T-helper 2 cell treated with Interferon-gamma antibody and Interleukin-4, amounts not matched to agents 100 ng/mL and 5 ng/mL, for 36 hours (primary cell): ENCODE results near the gene HOXD10. TPM values are rescaled to one million over a fixed set of nuclear protein-coding genes. Genes with fewer than 3 reads are reported as not detected.

Source experiments
- intact Hi-C: fragments of 100-400 bp; cut with micrococcal nuclease; formaldehyde crosslinking; loops from one replicate; pipeline ENCODE4 v1.15.1; 2023
- total RNA-seq: library from RNA; stranded (reverse); gene quantifications from 2 replicates; pipeline ENCODE4 v1.2.3, GENCODE V29; 2022

The HOXD10 gene
- total RNA-seq: not detected in 2 replicates

DNA sequence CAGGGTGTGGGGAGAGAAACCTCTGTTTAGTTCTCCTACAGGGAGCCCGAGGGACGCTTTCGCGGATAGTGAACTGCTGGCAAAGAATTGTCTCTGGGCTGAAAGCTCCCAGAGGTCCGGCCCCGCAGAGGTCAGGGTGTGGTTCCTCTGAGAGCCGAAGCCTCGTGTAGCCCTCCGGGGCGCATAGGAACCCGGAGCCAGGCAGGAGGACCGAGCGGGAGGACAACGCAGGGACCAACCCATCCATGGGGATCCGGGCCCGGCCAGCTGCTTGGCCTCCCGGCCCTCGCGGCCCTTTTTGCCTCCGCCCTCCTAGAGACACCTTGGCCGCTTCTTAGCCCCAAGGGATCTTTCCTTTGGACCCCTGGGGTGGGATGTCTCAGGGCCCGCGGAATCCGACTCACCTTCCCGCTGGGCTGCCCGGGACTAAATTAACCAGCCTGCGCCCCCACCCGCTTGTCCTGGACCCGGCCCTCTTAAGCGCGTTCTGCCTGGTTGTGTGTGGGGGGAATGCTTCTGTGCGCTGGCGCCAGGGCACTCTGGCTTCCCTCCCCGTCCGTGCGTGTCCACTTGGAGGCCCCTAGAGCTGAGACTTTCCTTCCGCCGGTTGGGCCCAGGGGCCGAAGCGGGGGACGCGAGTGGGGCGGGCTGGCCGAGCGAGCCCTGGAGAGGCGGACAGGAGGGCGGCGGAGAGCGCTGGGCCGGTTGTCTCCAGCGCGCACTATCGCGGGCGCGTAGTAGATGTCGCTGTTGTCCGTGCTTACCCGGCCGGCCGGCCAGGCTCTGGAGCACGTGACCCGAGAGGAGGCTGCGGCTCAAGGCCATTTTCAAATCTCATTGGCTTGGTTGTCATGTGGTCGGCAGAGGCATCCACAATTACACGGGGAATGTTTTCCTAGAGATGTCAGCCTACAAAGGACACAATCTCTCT lies at the start of gene HOXD10:
TSS of gene HOXD10 (plus strand) at position 896 of the 931 bp plus-strand sequence. CDS start 56 bp downstream, outside the sequence.
- intact Hi-C loops: no loop called here

DNA sequence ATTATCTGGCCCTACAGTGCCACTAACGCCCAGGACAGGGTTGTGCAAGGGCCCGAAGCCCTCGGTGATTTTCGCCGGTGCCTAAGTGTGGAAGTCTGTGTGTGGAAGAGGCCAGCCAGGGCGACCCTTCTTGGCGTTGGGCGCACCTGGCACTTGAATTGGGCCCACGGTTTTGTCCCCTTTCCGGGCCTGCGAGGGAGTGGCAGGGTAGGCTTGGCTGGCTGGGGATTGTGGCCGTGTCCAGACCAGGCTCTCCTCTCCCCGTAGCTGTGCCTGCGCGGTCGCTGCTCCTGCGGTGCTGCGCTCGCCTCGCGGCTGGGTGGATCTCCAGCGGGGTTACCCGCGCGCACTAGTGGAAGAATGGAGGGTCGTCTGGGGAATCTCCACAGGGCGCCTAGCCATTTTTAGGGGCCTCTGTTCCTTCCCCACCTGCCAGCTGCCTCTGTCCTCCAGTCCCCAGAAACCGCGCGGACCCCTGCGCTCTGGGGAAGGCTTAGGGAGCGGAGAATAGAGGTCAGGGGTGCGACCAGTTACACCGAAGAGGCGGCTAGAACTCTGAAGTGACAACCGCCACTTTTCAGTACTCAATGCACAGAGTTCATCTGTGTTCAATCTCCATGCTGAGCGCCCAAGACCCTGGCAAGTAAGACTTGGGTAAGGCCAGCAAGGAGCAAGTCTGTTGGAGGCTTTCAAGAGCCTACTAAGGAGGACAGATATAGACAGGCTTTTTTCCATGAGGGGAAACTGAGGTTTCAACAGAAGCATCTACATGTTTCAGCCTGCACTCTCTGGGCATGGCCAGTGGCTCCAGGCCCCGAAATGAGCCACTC lies 48.8 kb upstream of the HOXD10 start:
- intact Hi-C loops: no loop called here

GRCh38 chr2:176068419-176068832 lies 48.2 kb upstream of the HOXD10 start:
- intact Hi-C loops: no loop called here

DNA sequence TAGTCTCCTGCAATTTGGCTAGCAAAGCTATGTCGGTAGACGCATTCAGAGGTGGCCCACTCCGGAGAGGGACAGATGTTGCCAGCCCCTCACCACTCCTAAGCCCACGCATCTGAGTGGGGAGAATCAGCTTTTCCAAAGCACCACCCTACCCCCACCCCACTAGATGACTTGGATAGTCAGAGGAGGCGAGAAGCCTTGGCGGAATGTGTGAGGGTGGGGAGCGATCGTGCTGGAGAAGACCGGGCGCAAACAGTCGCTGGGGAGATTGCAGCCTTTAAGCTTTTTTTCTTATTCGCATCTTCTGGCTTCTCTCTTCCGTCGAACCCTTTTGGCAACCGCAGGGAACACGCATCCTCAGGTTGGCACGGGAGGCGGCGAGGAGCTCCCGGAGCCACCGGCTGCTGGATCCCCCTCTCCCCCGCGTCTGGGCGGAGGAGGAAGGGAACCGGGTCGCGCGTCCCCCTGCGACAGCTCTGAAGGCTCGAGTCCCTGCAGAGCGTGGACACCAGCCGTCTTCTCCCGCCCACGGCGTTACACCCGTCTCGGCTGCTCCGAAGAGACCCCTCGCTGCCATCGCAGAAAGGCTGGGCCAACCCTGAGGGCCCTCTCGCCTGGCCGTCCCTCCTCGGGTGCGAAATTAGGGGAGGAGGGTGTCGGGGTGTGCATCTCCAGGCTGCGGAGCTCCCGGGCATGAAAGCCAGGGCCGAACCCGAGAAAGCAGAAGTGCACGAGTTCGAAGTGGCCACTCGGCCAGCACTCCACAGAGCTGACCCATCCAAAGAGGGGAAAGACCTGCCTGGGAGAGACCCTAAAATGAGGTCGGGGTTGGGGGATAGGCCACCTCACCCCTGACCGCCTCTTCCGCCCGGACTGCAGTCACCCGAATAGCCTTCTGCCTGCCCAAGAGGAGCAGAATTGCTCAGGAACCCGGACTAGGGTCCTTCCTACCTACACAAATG lies 45.0 kb upstream of the HOXD10 start:
- intact Hi-C loops: no loop called here

- intact Hi-C loops: no loop called here
Observed at GRCh38 chr2:176072292-176072669, 44.3 kb upstream of the HOXD10 start.

DNA sequence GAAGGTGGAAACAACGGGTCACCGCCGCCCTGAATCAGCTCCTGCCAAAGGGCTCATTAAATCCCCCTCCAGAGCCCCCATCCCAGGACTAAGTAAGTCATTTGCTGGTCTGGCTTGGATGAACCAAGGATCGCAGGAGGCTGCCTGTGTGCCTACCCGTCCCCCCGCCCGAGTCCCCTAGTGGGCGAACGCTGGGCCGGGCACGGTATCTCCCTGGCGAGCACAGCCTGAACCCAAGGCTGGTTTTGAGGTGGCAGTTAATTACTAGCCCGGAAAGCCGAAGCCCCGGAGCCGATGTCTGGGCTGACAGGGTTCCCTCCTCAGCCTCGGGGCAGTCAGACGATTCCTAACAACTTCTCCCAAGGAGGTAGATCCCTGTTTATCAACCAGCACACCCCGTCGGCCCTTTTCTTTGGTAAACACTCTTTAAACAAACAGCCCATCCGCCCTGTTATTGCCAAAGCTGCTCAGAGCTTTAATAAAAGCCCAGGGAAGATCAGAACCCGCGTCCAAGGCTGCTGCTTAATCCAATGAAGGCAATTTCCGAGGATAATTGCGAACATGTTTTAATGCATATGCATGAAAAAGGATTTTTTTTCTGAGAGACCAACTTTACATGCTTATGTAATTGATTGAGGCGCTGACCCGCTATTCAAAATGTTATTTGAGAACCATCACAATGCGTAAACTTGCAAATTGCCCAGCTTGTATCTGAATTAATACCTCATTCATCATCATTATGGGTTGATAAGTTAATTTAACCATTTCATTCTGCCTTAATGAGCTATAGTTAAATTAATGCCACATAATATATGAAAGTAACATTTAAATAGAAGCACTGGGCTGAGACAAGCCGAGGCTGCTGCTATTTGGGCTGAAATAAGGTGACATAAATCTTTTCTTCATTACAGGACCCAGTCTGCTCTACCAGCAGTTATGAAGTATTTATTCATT lies 43.4 kb upstream of the HOXD10 start:
- intact Hi-C loops: no loop called here

GRCh38 chr2:176074919-176075425 lies 41.6 kb upstream of the HOXD10 start:
- intact Hi-C loops: loop anchor here (5.0 kb wide), 1 partner anchor 37 kb away; no protein-coding TSS in a partner anchor

DNA sequence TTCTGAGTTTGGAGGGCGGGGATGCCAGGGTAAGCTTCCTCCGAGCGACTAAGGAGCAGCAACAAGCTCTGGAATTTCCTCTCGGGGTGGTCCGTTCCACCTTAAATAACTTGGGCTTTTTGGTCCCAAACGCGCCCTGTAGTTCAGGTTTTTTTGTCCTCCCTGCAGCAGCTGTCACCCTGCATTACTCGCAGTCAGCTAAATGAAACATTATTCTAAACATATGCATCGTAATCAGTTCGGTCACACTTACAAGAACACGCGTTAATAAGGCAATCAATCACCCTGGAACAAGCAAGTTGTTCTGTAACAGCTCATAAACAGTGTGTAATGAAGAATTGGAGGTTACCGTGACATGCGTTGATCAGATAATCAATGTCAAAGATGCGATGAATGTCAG lies 41.1 kb upstream of the HOXD10 start:
- intact Hi-C loops: loop anchor here (5.0 kb wide), 1 partner anchor 37 kb away; no protein-coding TSS in a partner anchor

GRCh38 chr2:176076063-176076462 lies 40.5 kb upstream of the HOXD10 start:
- intact Hi-C loops: loop anchor here (5.0 kb wide), 1 partner anchor 36 kb away; no protein-coding TSS in a partner anchor

DNA sequence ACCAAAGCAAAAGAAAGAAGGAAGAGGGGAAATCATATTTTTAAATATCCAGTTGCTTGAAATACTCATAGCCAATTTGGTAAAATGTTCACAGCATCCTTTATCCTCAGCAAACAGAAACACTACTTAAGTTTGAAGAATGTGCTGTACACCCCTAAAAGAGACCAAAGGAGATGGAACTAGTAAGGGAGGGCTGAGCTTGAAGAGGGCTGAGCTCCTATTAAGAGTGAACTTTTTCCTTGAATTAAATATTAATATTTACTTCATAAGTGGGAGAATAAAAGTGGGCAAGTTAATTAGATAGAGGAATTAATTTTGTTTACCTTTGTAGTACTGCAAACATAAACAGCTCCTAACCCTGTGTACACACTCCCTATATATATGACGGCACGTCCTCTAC lies 39.8 kb upstream of the HOXD10 start:
- intact Hi-C loops: loop anchor here (5.0 kb wide), 1 partner anchor 36 kb away; no protein-coding TSS in a partner anchor

- intact Hi-C loops: loop anchor here (5.0 kb wide), 1 partner anchor 34 kb away; no protein-coding TSS in a partner anchor
Observed at GRCh38 chr2:176078541-176079284, 37.9 kb upstream of the HOXD10 start.

- intact Hi-C loops: loop anchor here (5.0 kb wide), 1 partner anchor 33 kb away; no protein-coding TSS in a partner anchor
Observed at GRCh38 chr2:176079285-176079830, 37.2 kb upstream of the HOXD10 start.

GRCh38 chr2:176079831-176080539 lies 36.6 kb upstream of the HOXD10 start:
- intact Hi-C loops: loop anchor here (2.0 to 5.0 kb wide), 3 partner anchors 32 to 1748 kb away; partner anchors contain the start of gene SP9

GRCh38 chr2:176080540-176081375 lies 35.8 kb upstream of the HOXD10 start:
- intact Hi-C loops: loop anchor here (2.0 to 5.0 kb wide), 2 partner anchors 78 to 1748 kb away; partner anchors contain the start of gene SP9

DNA sequence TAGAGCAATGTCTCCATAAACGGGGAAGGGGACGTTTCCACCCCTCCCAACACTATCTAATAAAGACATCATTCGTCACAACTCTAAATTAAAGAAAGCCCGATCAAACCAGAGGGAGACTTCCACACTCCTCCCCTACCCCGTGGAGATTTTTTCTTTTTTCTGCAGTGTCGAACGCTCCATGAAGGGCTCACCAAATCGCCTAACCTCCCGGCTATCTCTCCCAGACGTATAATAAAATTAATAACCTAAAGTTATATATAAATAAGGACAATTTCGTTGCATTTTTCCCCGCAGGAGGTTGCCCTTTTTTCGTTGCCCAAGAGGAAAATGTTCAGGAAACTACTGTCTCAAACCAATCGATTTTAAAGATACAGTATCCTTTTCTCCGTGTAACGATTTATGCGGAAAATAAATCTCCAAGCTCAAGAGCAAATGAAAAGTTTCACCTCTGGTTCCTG lies 35.2 kb upstream of the HOXD10 start:
- intact Hi-C loops: loop anchor here (2.0 to 5.0 kb wide), 2 partner anchors 77 to 1749 kb away; partner anchors contain the start of gene SP9
